Endothelial cell of umbilical vein (primary cell): ENCODE measurements around the gene NSG2.

Source experiments
- CTCF ChIP-seq, 2 donors: IDR thresholded peaks; 1 replicate in 1 of 2; 2 replicates in 1 of 2; pipeline ENCODE4 v1.5.1; 2011; ENCODE audit warnings: low read length in 2 of 2, mild to moderate bottlenecking in 2 of 2, moderate library complexity in 2 of 2, control low read depth in 1 of 2, inconsistent platforms in 1 of 2, low read depth in 1 of 2; ENCODE audit not compliant: insufficient read depth in 1 of 2; ENCODE audit errors: extremely low read depth in 1 of 2
- EZH2 ChIP-seq: IDR thresholded peaks from 2 replicates; pipeline ENCODE4 v1.6.1; 2012; ENCODE audit warnings: borderline replicate concordance, low read depth, mild to moderate bottlenecking, moderate library complexity, low read length, inconsistent platforms; ENCODE audit not compliant: severe bottlenecking
- FOS ChIP-seq: IDR thresholded peaks from 2 replicates; pipeline ENCODE4 v1.6.1; 2011; ENCODE audit warnings: mild to moderate bottlenecking, low read length, moderate library complexity, borderline replicate concordance; ENCODE audit not compliant: insufficient read depth
- GATA2 ChIP-seq: IDR thresholded peaks from 2 replicates; pipeline ENCODE4 v1.7.0; 2011; ENCODE audit warnings: low read depth, mild to moderate bottlenecking, moderate library complexity, mixed read lengths, low read length; ENCODE audit not compliant: insufficient read length, insufficient read depth
- MAX ChIP-seq: IDR thresholded peaks from 2 replicates; pipeline ENCODE4 v1.6.1; 2011; ENCODE audit not compliant: insufficient read depth, insufficient read length
- MYC ChIP-seq: IDR thresholded peaks from one replicate; pipeline ENCODE4 v1.6.1; 2011; ENCODE audit warnings: mild to moderate bottlenecking, low read depth, low read length
- POLR2A ChIP-seq: IDR thresholded peaks from 2 replicates; pipeline ENCODE4 v1.6.1; 2012; ENCODE audit warnings: low read depth, mild to moderate bottlenecking, control low read depth, low read length
- POLR2AphosphoS5 ChIP-seq: IDR thresholded peaks from 2 replicates; pipeline ENCODE4 v1.6.1; 2012; ENCODE audit warnings: low read depth, mild to moderate bottlenecking, control low read depth, low read length, moderate library complexity; ENCODE audit not compliant: insufficient read depth

- TF ChIP-seq CTCF (IDR thresholded peaks at IDR 0.05; ENCODE audit: extremely low read depth in 1 of 2, insufficient read depth in 1 of 2, low read depth in 1 of 2, low read length in 2 of 2) (no peak), POLR2A (no peak), EZH2 (no peak), FOS (no peak), POLR2AphosphoS5 (no peak), MYC (no peak), MAX (no peak), GATA2 (no peak)
Observed at GRCh38 chr5:174108745-174109144, 63.2 kb downstream of the NSG2 start.
